ENCODE results near the gene FHOD3. TPM values are rescaled to one million over a fixed set of nuclear protein-coding genes. Genes with fewer than 3 reads are reported as not detected.

Gene FHOD3
- total RNA-seq = 7.5 and 8.4 TPM in 2 replicates

GRCh38 chr18:36297417-36298125, at the start of gene FHOD3:
Gene FHOD3, plus strand, starts transcription at chr18:36297713. Its CDS starts 123 bp downstream, at chr18:36297836.

GRCh38 chr18:36828630-36829361, 531.3 kb downstream of the FHOD3 start, which contains the start of the genes KIAA1328 and TPGS2:
Gene KIAA1328, plus strand, starts transcription at chr18:36829127. Its CDS starts 12 bp downstream, at chr18:36829139.
Gene TPGS2, minus strand, starts transcription at chr18:36829002. Its CDS starts 235 bp downstream, at chr18:36828767.

Other genes with a start within 250 kb of the FHOD3 start
- 48.7 and 52.0 TPM in 2 replicates for gene RPRD1A, start 230.2 kb upstream of the FHOD3 start, total RNA-seq
- gene SLC39A6, start 168.4 kb upstream of the FHOD3 start, total RNA-seq = 101 and 116 TPM in 2 replicates
- gene ELP2, start 167.8 kb upstream of the FHOD3 start, total RNA-seq = 34.4 and 61.4 TPM in 2 replicates
- 7.9 and 9.1 TPM in 2 replicates for gene MOCOS, start 110.2 kb upstream of the FHOD3 start, total RNA-seq